Measurements from ENCODE around the gene ENG.

- no peak for TF ChIP-seq ZNF274 (IDR thresholded peaks at IDR 0.05; ENCODE audit: low read depth, low read length)
- TF ChIP-seq YY1 (IDR thresholded peaks at IDR 0.05; ENCODE audit: insufficient read depth, insufficient read length), result no peak
These were observed 13.2 kb upstream of the ENG start for GRCh38 chr9:127867356-127868277.
